Endometrium (tissue), 2 donors: ENCODE results near the gene HOXC10.

ENCODE experiments used
- FAIRE-seq: peaks from 2 replicates; lab custom pipeline; 2012; peaks lifted over from hg19 to GRCh38; lab: Jason Lieb, UNC
- donor health status: control.
- donor health status: control.

The HOXC10 gene

DNA sequence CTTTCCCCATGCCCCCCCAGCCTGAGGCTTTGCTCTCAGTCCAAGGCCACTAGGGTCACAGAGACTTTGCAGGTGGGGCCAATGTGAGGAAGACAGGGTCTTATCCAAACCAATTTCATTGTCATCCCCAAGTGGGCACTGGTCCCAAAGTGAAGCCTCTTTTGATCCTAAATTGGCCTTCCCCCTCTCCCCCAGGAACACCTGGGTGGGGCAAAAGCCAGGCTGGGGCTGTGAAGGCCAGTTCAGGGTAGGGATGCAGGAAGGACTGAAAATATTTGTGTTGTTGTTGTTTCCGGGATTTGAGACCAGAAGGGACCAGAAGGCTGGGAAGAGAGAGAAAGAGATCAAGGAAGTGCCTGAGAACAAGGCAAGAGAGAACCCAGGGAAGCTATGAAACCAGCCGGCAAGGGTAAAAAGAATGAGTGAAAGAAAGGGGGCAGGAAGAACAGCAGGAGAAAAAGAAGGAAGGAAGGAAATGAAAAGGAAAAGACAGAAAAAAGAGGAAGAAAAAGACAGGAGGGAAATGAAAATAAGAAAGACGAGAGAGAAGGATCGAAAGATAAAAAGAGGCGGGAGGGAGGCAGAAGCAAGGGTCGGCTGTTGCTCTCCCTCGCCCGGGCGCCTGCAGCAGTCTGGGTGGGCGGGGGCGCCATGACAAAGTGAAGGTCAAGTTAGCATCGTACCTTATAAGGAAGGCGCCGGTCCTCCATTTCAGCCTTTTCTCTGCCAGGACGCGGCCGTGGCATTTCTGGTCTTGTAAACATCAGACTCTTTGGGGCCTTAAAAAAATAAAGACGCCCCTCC, 19.5 kb upstream of the HOXC10 start:
- no peak for FAIRE-seq

DNA sequence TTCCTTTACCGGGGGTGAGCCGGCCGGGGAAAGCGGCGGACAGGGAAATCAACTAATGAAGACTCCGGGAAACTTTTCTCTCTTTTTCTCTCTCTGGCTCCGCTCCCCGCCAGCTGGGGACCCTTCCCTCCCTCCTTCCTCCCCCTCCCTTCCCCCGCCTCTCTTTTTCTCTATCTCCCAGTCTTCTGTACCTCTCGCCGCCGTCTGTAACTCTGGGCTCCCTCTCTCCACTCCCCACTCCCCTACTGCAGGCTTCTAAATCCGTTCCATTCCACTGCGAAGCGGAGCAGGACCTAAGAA, 18.9 kb upstream of the HOXC10 start:
- FAIRE-seq = no peak

DNA sequence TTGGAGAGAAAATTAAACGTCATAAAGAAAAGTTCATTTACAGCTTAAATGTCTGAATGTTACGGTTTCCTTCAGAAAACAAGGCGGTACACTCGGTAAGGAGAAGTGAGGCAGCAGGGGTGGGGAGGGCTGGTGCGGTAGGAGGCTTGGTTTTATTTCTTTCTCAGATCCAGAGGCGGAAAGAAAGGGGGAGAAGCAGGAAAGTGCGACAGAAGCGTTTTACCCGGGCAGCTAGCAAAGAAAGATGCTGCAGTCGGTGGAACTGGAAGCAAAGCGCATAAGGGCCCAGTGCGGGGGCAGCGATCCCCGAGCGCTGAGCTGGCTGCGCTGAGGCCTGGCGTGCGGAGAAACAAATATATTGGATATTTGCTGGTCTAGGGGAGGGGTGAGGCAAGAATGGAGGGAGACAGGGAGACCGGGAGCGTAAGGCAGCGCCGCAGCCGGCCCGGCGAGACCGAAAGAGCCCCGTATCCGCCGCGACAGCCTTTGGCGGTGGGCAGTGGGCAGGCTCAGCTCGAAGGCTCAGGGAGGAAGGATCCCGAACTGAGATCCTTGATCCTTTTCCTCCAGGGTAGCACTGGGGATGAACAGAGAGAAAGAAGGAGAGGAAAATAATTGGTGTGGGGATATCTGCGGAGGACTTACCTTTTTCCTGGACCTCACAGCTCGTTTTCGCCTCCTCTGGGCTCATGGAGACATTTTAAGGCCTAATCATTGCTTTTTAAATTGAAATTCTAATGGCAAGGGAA, 18.4 kb upstream of the HOXC10 start:
- FAIRE-seq = no peak

DNA sequence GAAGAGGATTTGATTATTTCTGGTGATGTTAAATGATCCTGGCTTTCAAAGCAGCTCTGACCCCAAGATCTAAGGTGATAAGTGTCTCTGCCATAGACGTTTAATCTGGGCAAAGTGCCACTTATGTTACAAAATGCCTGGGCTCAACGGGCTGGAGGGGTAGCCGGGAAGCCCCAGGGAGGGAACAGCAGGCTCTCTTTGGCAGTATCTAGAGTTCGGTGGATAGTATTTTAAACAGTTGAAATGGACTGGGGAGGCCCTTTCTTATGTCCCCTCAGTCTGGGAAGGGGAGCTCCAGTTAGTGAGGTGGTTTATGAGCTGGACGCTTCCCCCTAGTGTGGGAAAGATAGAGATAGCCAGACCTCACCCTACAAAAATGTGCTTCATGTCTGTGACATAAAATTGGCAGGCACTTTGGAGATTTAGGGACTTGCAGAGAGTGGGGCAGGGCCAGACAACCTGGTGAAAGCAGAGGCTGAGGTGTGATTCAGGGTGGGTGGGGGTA, 17.5 kb upstream of the HOXC10 start:
- FAIRE-seq = no peak

DNA sequence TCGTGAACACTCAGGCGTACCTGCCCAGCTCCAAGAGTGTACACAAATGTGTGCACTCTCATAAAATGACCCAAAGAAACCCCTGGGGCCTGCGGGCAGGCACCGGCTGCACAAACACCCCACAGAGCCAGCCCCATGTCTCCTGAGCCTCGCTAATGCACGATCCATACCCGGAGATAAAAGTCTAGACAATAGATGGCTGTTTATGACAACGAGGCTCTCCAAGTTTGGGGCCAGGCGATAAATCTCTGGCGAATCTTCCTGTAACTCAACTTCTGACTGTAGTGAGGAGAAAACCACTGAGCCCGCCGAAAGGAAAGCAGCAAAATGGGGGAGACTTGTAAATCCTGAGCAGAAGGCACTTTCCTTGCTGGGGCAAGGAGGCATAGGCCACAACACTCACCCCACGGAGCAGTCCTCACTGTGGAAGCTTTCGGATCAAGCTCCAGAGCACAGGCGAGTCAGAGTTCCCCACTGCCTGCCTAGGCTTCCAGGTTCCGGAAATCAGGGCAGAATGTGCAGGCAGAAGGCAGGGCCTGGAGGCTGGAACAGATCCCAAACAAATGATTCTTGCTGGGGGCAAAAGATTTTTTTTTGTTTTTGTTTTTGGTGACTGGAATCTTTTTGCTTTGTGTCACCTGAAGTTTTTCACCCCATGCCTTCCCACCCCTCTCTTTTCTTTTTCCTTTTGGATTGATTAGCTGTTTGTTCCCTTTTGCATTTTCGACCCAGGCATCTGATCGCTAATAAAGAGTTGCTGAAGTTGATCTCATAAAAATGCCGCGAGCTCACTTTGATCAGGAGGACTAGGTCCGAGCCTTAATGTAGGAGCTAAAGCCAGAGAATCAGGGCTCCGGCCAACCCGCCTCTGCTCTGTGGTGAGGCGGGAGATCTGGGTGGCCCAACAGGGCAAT, 16.5 kb upstream of the HOXC10 start:
- FAIRE-seq = no peak

DNA sequence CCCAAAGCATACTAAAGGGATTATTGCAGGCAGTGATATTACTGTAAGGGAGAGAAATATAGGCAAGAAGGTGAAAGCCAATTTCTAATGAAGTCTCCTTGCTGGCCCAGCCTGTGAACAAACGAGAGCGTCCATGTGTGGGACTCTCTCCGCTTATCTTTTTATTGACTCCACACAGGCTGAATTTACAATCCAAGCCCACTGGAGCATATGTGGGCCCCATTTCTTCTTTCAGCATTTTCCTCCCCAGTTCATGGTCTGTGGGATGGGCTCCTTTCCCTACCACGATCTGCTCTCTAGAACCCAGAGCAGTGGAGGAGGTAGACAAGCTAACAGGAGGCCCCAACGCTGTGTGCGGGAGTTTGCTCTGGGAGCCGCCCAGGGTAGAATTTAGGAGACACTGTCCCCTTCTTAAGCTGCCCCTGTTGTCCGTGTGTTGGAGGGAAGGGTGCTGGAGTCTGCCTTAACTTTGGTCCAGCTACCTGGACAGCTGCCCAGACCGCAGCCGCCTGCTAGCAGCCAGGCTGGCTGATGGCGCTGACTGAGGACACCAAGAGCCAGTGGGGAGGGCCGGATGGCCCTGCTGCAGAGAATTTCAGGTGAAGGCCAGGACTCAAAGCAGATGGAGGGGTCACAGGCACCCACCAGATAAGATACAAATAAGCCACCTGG, 15.2 kb upstream of the HOXC10 start:
- no peak for FAIRE-seq

DNA sequence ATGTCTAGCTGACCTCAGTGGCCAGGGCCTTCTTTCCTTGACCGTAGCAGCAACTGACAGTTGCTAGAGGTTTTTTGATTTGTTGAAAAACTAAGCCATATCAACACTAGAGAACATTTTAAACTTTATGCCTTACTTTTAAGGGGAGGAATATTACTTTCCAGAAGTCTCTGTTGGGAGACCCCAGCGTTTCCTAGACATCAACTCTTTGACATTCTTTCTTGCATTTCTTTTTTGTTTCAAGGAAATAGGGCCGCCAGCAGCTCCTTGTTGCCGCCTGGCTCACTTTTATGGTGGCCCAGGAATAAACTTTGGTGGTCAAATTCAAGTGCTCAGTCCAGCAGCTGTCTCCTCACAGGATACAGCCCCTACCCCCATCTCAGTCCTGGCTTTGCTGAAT, 14.5 kb upstream of the HOXC10 start:
- FAIRE-seq = no peak

DNA sequence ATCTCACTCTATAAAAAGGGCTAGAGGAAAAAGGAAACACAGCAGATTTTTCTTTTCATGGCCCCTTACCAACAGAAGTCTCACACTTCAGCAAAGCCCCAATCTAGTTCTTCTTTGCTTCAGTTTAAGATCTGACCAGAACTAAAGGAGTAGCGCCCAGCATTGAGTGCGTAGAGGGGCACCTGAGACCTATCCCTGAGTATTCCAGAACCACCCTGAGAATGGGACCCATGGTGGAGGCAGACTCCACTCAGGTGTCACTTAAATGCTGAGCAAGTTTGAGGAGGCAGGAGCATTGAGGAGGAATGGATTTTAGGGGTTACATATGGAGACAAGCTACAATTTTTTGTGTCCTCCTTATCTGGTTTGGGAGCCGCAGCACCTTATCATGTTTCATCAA, 13.8 kb upstream of the HOXC10 start:
- no peak for FAIRE-seq

DNA sequence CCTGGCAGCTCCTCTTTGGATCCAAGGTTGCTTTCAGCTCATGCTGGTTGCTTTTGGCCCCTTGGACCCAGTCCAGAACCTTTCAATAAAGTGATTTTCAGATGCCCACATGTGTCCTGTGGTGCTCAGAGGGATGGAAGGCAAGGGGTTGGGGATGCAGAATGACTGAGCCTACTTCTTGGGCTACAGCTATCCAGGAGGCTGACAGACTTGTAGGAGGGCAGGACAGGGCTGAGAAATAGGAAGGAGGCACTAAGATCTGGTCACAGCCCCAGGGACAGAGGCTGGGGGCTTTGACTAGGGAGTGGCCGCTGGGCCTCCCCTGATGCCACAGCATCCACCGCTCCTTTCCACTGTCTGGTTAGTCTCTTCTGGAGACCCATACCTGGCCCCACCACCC, 13.3 kb upstream of the HOXC10 start:
- no peak for FAIRE-seq

DNA sequence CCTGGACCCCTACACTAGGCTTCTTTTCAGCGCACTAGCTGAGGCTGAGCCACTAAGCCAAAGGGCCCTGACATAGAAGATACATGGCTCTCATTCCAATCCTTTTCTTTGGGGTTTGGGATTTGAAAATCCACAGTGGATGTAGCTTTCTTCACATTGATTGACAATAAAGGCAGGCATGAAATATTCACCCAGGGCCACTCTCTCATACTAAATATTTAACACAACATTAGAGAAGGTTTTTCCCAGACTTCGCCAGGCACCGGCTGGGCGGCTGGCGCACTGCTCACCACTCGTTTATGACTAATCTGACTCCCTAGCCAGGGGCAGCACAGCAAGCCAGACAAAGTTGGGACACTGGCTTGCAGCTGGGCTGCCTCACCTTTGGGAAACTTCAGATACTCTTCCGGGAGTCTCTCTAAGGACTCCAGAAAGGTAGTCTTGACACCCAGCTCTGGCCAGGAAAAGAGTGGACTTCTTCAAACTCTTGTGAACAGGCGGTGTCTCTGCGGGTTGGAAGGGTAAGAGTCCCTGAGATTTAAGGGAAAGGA, 12.7 kb upstream of the HOXC10 start:
- FAIRE-seq = no peak

DNA sequence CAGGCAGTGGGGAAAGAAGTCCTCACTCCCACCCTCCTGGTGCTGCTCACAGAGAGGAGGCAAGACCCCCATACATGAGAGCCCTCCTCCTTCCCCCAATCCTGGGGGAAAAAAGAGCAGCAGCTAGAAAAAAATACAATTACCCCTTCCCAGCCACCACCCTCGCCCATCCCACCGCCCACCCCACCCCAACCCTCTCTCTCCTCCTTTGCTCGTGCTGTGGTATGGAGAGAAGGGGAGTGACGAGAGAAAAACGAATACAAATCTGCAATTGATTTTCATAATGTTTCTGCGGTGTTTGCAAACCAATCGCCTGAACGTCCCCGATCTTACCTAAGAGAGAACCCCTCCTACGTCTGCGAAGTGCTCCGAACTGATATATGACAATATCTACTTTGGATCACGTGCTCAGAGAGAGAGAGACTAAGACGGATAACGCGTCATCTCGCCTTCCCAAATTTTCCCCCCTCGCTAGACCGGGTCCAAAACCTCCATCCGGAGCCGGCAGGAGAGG, 12.2 kb upstream of the HOXC10 start, which contains the start of gene HOXC11:
TSS of gene HOXC11 (plus strand) at position 405 of the 514 bp plus-strand sequence. CDS start 116 bp downstream, outside the sequence.
- FAIRE-seq = no peak

DNA sequence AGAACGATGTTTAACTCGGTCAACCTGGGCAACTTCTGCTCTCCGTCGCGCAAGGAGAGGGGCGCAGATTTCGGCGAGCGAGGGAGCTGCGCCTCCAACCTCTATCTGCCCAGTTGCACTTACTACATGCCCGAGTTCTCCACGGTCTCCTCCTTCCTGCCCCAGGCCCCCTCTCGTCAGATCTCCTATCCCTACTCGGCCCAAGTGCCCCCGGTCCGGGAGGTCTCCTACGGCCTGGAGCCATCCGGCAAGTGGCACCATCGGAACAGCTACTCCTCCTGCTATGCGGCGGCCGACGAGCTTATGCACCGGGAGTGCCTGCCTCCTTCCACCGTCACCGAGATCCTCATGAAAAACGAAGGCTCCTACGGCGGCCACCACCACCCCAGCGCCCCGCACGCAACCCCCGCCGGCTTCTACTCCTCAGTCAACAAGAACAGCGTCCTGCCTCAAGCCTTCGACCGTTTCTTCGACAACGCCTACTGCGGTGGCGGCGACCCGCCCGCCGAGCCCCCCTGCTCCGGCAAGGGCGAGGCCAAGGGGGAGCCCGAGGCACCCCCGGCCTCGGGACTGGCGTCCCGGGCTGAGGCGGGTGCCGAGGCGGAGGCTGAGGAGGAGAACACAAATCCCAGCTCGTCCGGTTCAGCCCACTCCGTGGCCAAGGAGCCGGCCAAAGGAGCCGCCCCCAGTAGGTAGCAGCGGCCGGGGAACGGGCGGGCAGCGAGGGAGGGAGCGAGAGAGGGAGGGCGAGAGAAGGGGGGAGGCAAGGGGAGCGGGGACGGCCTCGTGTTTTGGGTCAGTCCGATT, 11.5 kb upstream of the HOXC10 start:
- FAIRE-seq = no peak

DNA sequence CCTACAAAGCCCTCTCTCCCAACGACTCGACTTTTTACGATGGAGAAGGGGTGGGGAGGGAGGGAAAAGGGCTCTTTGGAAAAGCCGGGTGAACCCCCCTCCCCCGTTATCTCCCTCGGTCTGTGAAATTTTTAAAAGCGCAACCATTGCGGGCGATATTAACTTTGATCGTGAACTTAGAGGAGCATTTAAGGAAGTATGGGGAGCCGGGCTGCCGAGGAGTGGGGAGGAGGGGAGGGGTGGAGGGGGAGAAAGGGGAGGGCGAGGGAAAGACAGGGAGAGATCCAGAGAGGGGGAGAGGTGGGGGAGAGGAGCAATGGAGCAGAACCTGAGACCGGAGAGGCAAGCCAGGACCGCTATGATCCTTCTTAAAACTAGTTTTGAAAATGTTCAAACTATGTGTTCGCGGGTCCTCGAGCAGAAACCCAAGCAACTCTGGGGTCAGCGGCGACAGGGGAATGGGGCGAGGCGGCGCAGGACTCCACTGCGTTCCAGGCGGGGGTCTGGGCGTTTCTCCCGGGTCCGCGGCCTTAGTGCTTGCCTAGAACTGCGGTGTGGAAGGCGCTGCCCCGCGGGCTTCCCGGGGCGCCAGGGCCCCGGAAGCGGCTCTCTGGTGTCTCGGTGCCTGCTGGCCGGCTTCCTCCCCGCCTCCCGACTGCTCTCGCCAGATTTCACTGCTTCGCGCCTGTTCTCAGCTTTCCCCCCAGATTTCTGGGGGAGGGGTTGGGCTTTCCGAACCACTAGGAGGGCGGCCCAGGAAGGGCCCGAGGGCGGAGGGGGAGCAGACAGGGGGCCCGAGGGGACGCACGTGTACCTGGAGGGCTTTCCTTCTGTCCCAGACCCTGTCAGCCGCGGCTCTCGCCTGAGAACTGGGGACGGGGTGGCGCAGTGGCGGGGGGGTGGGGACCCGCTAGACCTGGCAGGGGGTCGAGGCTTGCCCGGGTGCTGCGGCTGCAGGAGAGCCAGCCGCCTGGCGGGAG, 10.6 kb upstream of the HOXC10 start, which contains the start of gene HOTAIR:
TSS of gene HOTAIR (minus strand) at position 871 of the 980 bp plus-strand sequence.
- FAIRE-seq = no peak

DNA sequence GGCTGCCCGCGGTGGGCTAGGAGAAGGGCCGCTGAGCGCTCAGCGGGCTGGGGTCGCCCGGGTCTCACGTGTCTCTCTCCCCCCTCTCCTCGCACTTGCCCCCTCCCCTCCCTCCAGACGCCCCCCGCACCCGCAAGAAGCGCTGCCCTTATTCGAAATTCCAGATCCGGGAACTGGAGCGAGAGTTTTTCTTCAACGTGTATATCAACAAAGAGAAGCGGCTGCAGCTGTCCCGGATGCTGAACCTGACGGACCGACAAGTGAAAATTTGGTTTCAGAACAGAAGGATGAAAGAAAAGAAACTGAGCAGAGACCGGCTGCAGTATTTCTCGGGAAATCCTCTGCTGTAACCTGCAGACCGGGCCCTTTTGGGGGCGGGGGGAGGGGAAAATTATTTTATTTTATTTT, 9.9 kb upstream of the HOXC10 start:
- no peak for FAIRE-seq

DNA sequence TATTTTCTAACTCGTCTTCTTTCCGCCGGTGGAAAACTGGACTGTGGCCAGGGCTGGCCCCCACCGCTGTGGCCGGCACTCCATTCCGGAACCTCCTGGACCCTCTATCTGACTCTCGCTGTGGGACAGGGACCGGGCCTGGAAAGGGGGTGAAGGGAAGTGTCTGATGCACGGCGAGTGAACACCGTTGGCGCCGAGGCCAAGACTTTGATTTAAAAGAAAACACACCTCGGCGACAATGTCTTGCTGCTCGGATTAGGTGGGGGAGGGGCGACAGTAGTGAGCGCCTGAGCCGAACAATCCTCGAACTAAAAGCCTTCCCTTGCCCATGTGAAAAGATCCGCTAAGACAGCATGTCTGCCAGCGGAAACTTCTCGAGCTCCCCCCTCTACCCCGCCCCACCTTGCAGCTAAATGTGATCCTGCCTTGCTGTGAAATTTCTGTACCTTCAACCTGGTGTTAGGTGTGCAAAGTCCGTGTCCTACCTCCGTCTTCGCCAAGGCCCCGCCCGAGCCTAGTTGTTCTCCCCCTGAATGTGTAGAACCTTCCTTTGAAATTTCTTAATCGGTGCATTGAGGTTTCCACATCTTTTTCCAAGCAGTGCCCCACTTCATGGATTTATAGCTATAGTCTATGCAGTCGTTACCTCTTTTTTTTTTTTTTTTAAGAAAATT, 9.3 kb upstream of the HOXC10 start:
- no peak for FAIRE-seq

DNA sequence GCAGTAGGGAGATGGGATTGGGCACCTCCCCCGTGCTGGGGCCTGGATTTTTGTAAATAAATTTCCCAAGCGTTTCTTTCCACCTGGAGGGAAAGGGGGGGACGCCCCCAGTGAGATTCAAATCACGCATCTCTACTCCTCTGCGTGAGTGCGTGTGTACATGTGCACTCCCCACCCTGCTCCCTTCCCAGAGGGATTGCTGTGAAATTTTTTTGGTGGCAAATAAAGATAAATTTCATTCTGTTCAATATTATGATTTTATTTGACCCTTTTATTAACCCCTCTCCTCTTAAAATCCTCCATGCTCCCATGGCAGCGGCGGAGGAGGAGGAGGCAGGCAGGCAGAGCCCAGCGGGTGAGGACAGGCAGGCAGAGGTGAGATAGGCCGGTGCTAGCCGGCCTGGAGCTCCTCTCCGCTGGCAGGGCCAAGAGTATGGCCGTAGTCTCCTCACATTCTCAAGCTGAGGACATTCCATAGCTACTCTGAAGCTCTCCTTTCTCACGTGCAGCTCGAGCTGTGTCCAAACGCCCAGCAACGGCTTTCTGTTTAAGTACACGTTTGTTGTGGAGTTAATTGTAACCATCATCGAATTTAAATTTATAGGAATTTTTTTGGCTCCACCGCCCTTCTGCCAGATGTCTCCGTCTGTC, 8.6 kb upstream of the HOXC10 start:
- no peak for FAIRE-seq

DNA sequence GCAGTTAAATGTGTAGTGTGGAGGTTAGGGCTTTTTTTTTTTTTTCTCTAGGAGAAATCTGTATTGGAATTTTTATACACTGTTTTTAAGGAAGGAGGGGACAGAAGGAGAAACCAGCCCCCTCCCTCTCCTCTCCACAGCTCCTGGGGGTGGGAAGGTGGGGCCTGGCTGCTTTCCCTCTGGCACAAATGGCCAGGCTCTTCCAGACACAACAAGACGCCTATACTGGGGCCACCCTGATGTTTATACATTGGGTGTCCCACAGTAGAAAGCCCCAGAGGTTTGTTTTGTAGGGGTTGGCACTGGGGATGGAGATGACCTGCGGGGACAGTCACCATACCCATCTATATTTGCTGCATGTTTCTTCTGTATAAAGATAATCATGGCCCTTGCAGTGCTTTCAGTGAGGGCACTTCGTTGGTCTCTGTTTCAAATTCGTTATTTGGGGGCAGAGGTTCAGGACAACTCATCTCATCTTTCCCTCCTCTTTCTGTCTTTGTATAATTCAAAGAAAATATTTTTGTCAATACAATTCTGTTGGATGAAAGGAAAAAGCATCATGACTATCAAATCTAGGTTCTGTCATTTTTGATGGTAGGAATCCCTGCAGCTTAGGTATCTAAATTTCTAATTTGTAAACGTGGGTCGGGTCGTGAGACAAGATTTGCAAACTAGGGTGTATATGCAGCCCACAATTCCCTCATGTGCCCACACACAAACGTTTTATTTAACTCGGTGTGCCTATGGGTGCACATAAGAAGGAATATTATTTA, 7.9 kb upstream of the HOXC10 start:
- no peak for FAIRE-seq
